GM10266 (cell line): ENCODE measurements around the gene SYN1.
A peak's percentile ranks its signal among the peaks of the same experiment; 100 is the strongest.

Source experiments
- DNase-seq: peaks from one replicate; pipeline ENCODE4 v3.0.0; 2012; ENCODE audit errors: extremely low spot score
- CTCF ChIP-seq: IDR thresholded peaks from 2 replicates; pipeline ENCODE4 v1.5.1; 2012; ENCODE audit warnings: mild to moderate bottlenecking, low read depth; ENCODE audit not compliant: control insufficient read depth, insufficient read depth; ENCODE audit errors: missing control alignments

Gene SYN1

GRCh38 chrX:47564438-47565085 lies 55.1 kb downstream of the SYN1 start:
- TF ChIP-seq CTCF: no peak
- no peak for DNase-seq

DNA sequence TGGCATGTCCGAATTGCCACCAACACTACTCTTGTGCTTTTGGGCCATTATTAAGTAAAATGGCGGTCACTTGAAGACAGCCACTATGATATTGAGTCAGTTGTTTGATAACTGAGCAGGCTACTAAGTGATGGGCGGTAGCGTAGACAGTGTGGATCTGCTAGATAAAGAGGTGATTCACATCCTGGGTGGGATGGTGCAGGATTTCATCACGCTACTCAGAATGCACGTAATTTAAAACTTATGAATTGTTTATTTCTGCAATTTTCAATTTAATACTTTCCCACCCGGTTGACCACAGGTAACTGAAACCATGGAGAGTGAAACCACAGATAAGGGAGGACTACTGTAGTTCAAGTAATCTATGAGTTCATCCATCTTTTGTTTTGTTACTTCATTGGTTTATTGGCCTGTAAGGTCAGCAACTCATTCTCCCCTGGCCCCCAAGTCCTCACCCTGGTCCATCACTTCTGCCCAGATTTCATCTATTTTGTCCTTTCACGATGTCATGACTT lies 55.8 kb downstream of the SYN1 start:
- TF ChIP-seq CTCF: no peak
- DNase-seq: no peak

- TF ChIP-seq CTCF: peak; percentile 24
- no peak for DNase-seq
These were observed 56.9 kb downstream of the SYN1 start for GRCh38 chrX:47562615-47563243.

GRCh38 chrX:47561659-47562151 lies 58.0 kb downstream of the SYN1 start:
- TF ChIP-seq CTCF: no peak
- DNase-seq: no peak

DNA sequence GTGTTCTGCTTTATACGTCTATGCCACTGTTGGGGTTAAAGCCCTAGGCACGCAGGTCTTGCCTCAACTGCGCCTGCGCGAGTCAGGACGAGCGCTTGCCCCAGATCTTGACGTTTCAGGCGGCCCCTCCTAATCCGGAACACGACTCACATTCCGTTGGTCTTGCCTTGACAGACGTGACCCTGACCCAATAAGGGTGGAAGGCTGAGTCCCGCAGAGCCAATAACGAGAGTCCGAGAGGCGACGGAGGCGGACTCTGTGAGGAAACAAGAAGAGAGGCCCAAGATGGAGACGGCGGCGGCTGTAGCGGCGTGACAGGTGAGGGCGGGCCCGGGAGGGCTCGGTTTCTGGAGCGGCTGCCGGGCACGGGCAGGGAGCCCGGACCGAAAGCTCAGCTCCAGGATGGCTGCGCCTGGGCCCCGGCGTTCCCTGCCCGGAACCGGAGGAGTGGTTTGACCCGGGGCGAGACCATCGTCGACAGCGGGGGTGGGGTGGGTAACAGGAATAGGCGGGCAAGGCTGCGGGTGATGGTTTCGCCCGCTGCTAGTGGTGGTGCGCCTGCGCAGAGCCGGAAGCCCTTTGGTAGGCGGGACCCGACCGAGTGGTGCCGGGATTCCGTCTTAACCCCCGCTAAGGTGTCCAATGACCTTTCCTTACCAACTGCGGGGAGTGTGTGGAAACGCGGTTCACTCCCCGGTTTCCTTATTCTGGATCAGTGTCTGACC lies 58.6 kb downstream of the SYN1 start, which contains the start of gene ARAF:
Gene ARAF, plus strand, starts transcription at position 272 of the 725 bp plus-strand sequence. CDS start 1,763 bp downstream, outside the sequence.
- DNase-seq: peak; percentile 87
- no peak for TF ChIP-seq CTCF

- DNase-seq: no peak
- no peak for TF ChIP-seq CTCF
These were observed 59.3 kb downstream of the SYN1 start for GRCh38 chrX:47560179-47560933.
